ENCODE measurements around the gene STXBP5L.
"Not testable (repeated sequence)": the region's sequence is repeated elsewhere in the genome, so short reads cannot be mapped to it uniquely, and the experiment has no call there.

Gene STXBP5L

DNA sequence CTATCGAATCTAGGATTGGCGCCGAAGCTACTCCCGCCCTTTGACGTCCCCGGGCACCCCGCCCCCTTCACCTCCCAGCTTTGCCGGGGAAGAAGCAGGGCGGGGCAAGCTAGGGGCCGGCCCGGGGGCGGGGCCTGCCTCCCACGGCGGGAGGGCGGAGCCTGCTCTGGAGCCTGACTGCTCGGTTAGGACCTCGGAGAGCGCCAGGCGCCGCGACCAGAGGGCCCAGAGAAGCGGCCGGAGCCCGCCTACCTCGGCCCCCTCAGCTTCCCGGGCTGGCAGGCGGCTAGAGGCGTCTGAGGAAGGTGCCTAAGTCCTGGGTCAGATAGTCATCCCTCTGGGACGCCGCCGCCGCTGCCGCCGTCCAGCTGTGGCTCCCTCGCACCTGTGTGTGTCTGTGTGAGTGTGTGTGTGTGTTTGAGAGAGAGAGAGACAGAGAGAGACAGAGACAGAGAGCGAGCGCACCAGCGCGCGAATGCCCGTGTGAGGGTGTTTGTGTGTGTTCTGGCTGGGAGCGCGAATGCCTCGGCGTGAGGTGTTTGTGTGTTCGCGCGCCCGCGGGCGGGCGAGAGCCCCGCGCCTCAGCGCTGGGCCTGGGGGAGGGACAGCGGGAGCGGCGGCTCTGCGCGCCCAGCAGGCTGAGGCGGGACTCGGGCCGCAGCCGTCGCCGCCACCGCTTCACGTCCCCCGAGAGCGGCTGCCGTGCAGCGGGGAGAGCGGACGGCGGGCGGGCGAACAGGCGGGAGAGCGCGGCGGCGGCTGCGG is at the start of gene STXBP5L:
STXBP5L (plus strand) TSS at position 176 of the 765 bp plus-strand sequence. CDS start 1,374 bp downstream, outside the sequence.
- peak; percentile 15 to 56 for DNase-seq (ENCODE audit: low read depth in 2 of 2)

GRCh38 chr3:120858521-120858920 is 49.5 kb upstream of the STXBP5L start:
- no peak for DNase-seq (ENCODE audit: low read depth in 2 of 2)

GRCh38 chr3:120864541-120864940 is 43.5 kb upstream of the STXBP5L start:
- no peak for DNase-seq (ENCODE audit: low read depth in 2 of 2)

DNA sequence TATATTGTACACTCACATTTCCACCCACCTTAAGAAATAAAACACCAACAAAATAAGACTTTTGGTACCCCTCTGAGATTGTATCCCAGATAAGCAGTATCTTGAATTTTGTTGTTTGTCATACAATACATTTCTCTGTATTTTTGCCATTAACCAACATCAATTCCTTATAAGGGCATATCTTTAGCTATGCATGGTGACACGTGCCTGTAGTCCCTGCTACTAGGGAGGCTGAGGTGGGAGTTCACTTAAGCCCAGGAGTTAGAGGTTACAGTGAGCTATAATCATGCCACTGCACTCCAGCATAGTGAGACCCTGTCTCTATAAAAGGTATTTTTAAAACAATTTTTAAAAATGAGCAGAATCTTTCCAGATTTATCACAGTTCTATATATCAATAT is 32.5 kb upstream of the STXBP5L start:
- no peak for DNase-seq (ENCODE audit: low read depth in 2 of 2)

DNA sequence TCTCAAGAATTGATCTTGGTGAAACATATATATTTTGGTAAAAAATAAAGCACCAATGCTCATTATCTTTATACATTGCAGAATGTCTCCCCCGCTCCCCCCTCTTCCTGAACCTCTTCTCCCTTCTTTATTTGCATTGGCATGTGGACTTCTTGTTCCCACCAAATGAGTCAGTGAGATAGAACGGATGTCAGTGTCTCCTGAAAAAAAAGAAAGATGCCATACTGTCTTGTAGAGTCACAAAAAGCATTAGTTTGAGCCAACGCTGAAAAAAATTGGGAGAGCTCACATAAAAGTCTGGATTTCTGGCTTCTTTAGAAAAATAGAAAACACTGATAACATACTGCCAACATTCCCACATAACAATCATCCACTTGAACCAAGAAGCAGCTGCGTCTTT is 32.0 kb upstream of the STXBP5L start:
- no peak for DNase-seq (ENCODE audit: low read depth in 2 of 2)

- DNase-seq (ENCODE audit: low read depth in 2 of 2), result no peak
These were observed 28.6 kb upstream of the STXBP5L start for GRCh38 chr3:120879411-120879810.

DNA sequence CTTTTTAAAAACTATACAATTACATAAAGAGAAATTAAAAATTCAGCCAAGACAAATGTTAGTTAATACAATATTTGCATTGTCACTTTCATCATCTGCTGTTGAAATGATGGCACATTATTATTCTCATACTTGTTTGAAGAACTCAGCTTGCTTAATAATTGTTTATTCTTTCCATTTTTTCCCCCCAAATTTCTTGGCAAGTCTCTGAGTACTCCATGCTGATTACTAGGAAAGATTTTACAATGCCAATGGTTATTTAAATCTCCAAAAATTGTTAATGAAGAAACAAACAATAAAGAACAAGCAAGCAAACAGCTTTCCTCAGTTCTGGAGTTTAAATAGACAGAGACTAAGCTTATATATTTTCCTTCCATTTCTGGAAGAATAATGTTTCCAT is 15.1 kb upstream of the STXBP5L start:
- DNase-seq (ENCODE audit: low read depth in 2 of 2), result no peak

GRCh38 chr3:120894316-120895057 is 13.5 kb upstream of the STXBP5L start:
- no peak for DNase-seq (ENCODE audit: low read depth in 2 of 2)

GRCh38 chr3:120901716-120902115 is 6.3 kb upstream of the STXBP5L start:
- not testable (repeated sequence) for DNase-seq (ENCODE audit: low read depth in 2 of 2)

GRCh38 chr3:120903221-120903620 is 4.8 kb upstream of the STXBP5L start:
- DNase-seq (ENCODE audit: low read depth in 2 of 2), result no peak

- DNase-seq (ENCODE audit: low read depth in 2 of 2), result no peak
These were observed 361 bp upstream of the STXBP5L start for GRCh38 chr3:120907659-120908029.

DNA sequence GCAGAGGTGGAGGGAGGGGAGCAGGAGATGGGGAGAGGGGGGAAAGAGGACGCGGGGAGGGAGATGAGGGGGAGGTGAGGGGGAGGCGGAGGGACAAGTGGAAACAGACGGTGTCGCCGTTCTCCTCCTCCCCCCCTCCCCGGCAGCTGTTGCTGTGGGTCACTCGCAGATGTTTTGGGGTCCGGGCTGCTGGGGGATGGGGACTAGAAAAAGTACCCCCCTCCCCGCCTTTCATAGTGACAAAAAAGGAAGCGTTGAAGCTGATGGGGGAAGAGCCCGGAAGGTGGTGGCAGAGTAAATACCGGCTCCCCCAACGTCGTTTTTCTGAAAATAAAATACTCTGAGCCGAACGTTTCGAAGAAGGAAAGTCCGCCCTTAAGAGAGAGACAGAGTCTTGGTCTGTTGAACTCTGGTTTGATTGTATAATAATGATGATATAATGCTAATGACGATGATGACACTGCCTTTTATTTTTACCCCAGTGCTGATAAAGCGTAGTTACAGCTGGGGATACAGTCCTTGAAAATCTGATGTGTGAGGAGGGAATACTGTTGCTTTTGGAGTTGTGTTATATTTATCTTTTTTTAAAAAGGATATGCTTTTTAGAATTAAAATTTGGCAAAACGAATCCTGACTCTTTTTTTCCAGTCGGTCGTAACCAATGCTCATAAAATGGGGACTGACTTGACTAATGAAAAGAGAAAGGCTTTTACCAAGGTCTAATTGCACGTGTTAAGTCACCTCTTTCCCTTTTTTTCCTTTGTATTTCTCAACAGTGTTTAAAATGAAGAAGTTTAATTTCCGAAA is 993 bp downstream of the STXBP5L start:
- no peak for DNase-seq (ENCODE audit: low read depth in 2 of 2)

DNA sequence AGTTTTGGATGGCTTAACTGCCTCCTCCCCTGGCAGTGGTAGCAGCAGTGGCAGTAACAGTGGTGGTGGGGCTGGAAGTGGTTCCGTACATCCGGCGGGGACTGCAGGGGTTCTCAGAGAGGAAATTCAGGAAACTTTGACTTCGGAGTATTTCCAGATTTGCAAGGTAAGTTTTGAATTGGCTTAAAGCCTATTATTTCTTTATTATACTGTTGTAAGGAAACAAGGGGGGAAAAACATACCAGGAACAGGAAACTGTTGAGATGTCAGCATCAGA is 1.5 kb downstream of the STXBP5L start:
- DNase-seq (ENCODE audit: low read depth in 2 of 2), result no peak

DNA sequence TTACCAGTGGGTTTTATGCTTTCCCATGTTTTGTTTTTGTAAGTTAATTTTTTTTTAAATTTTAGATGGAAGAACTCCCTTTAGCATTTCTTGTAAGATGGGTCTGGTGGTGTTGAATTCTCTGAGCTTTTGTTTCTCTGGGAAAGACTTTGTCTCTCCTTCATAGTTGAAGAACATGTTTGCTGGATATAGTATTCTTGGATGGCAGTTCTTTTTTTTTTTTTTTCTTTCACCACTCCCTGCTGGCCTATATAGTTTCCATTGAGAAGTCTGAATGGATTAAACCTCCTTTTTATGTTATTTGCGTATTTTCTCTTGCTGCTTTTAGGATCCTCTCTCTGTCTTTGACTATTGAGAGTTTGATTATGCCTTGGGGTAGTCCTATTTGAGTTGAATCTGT is 18.1 kb downstream of the STXBP5L start:
- DNase-seq (ENCODE audit: low read depth in 2 of 2), result no peak

DNA sequence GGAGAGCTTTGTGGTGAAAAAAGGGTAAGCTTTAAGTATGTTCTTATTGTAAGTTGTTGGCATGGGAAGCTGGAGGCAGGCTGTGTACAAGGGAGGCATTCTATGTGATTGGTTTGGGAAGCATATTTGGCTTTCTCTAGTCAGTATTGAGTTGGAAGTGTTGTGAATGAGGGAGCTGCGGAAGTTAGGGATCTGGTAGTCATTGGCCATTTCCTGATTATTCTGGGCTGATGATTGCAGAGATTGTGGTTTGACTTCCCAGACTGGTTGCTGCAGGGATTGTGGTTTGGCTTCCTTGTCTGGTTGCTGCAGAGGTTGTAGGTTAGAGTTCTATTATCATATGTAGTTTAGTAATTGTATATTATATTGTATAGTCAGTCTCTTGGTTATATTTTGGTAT is 21.0 kb downstream of the STXBP5L start:
- DNase-seq (ENCODE audit: low read depth in 2 of 2), result no peak

DNA sequence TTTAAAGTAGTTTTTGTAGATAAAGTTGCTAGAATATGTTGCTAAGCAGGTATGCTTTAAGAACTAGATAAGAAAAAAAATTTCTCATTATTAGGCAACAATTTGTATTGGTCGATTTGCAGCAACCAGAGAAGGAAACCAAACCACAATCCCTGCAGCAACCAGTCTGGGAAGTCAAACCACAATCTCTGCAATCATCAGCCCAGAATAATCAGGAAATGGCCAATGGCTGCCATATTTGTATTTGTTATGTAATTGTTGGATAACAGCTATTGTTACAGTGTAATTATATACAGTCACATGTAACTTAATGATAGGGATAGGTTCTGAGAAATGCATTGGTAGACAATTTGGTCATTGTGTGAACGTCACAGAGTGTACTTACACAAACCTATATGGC is 23.6 kb downstream of the STXBP5L start:
- no peak for DNase-seq (ENCODE audit: low read depth in 2 of 2)

DNA sequence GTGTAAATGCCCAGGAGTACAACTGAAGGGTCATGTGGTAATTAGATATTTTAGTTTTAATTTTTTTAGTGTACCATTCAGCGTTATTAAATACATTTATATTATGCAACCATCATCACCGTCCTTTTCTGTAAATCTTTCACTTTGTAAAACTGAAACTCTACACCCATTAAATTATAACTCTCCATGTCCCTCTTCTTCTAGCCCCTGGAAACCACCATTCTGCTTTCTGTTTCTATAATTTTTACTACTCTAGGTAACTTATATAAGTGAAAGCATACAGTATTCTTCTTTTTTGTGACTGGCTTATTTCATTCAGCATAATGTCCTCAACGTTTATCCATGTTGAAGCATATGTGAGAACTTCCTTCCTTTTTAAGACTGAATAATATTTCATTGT is 48.1 kb downstream of the STXBP5L start:
- no peak for DNase-seq (ENCODE audit: low read depth in 2 of 2)

GRCh38 chr3:120982608-120983320 is 74.8 kb downstream of the STXBP5L start:
- no peak for DNase-seq (ENCODE audit: low read depth in 2 of 2)

GRCh38 chr3:120983321-120983665 is 75.3 kb downstream of the STXBP5L start:
- no peak for DNase-seq (ENCODE audit: low read depth in 2 of 2)

DNA sequence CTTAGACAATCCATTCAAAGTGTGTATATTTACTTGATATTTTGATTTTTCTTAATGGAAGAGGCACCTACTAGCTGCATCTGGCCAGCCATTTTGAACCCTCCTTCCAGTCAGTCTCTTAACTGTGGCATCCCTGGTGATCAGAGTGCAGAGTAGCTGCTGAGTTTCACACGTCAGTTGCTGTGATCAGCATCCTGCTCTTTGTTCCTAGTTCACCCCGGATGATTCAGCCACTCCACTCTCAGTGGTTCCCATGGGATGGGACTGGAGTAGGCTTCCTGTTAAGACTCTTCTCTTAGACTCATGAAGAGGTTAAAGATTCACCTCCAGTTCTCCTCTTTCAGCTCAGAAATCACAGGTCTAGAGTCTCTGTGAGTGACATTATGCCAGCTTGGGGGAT is 75.8 kb downstream of the STXBP5L start:
- no peak for DNase-seq (ENCODE audit: low read depth in 2 of 2)

- no peak for DNase-seq (ENCODE audit: low read depth in 2 of 2)
These were observed 77.2 kb downstream of the STXBP5L start for GRCh38 chr3:120985242-120985641.

GRCh38 chr3:120988994-120989393 is 81.0 kb downstream of the STXBP5L start:
- DNase-seq (ENCODE audit: low read depth in 2 of 2), result no peak

Measured in activated CD4-positive, alpha-beta T cell treated with anti-CD3 and anti-CD28 coated beads for 24 hours (primary cell).